ENCODE measurements around the gene SYCP3.
"Not testable (repeated sequence)": the region's sequence is repeated elsewhere in the genome, so short reads cannot be mapped to it uniquely, and the experiment has no call there.

SYCP3 gene

DNA sequence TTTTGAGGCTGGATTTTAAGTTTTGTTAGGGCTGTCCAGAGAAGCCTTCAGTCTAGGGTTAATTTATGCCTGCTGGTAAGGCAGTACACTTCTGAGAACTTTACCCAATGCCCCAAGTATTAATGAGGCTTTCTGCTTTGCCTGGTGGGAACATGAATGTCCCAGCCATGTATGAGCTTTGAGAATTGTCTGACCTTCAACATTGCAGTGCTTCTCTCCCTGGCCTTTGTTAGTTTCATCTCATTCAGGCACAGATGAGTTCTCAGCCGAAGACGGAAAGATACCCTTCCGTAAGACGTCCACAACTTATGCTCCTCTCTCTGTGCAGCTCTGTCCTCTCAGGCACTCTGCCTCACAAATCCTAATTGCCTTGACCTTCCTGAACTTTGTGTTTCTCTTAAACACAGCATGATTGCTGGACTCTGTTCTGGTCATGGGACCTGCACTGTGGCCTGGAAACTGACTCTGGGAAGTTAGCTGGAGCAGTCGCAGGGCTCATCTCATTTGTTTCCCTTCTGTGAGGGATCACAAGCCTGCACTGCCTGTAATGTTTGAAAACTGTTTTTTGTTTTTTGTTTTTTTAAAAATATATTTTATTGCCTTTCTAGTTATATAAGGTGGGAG is 26.1 kb downstream of the SYCP3 start:
- no peak for DNase-seq (ENCODE audit: low read depth)

- no peak for DNase-seq (ENCODE audit: low read depth)
Measured at GRCh38 chr12:101710288-101710687, 29.0 kb downstream of the SYCP3 start.

DNA sequence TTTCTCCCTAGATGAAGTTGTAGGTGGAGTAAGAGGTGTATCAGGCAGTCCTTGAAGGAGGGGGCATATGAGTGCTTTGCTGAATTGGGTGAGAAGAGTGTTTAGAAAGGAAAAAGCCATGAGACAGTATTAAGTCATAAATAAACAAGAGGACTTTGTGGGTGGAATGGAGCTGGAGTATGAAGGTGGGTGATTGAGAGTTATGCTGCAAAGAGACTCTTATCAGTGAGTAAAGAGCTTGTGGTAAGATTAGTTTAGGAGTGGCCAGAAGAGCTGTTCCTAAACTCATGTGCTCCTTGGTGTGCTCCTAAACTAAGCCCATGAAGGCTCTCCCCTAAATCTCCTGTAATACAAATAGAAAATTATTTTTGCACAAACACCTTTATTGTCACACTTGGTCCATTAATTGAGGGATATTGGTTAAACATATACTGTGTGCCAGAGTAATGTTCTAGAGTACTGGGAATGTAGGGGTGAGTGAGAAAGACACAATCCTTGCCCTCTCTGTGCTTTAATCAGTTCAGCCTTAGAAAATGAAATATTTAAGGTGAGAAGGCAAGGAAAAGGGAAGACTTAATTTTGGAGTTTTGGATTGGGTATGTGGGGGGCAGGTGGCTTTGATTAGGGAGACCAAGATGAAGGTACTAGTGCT is 32.0 kb downstream of the SYCP3 start:
- no peak for DNase-seq (ENCODE audit: low read depth)

- DNase-seq (ENCODE audit: low read depth) = no peak
Measured at GRCh38 chr12:101706403-101706802, 32.9 kb downstream of the SYCP3 start.

GRCh38 chr12:101703487-101703886 is 35.8 kb downstream of the SYCP3 start:
- DNase-seq (ENCODE audit: low read depth) = no peak

DNA sequence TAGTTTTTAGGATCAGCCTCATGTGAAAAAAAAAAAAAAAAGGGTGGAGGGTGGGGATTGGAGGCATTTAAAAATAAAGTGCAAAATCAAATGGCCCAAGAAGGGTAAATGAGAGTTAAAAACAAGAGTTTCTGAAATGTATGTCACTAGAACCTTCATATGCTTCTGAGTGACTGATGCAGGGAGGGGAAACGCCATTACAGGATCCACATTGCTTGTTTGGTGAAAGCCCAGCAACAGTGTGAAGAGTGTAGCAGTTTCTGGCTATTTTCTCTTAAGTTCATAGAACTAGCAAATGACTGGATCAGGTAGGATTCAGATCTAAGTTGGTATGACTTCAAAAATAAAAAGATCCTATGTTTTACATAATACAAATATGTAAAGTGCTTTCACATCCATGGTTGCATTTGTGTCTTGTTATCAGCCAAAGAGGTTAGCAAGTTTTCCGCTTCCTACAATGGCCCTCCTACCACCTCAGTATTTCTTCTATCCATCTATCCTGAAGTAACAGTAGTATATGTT is 38.9 kb downstream of the SYCP3 start:
- no peak for DNase-seq (ENCODE audit: low read depth)

- no peak for DNase-seq (ENCODE audit: low read depth)
Measured at GRCh38 chr12:101698800-101699347, 40.4 kb downstream of the SYCP3 start.

DNA sequence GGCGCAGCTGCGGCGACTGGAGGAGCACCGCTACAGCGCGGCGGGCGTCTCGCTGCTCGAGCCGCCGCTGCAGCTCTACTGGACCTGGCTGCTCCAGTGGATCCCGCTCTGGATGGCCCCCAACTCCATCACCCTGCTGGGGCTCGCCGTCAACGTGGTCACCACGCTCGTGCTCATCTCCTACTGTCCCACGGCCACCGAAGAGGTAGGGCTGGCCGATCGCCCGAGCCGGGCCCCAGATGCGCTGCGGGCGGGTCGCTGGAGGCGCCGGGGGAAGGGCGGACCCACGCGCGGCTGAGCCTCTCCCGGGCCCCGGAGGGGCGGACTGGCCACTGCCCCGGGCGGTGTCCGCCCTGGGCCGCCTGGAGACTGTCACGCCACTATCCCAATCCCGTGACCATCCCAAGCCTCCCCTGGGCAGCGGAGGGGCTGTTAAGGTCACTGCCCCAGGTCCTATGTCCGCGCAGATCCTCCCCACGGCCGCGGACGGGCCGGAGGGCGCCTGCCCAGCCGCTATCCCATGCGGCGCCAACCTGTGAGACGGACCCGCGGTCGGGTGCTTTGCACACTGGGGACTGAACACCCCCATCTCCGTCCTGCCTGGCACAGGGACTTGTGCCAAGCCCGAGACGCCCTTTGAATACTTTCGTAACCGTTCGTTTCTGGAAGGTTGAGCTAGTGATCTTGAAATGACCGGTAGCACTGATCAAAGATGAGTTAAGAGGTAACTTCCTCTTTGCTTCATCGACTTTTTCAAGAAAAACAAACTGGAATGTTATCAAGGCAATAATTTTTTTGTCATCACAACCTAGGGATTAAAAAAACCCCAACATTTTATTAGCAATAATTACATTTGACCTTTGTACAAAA is 41.1 kb downstream of the SYCP3 start:
- no peak for DNase-seq (ENCODE audit: low read depth)

DNA sequence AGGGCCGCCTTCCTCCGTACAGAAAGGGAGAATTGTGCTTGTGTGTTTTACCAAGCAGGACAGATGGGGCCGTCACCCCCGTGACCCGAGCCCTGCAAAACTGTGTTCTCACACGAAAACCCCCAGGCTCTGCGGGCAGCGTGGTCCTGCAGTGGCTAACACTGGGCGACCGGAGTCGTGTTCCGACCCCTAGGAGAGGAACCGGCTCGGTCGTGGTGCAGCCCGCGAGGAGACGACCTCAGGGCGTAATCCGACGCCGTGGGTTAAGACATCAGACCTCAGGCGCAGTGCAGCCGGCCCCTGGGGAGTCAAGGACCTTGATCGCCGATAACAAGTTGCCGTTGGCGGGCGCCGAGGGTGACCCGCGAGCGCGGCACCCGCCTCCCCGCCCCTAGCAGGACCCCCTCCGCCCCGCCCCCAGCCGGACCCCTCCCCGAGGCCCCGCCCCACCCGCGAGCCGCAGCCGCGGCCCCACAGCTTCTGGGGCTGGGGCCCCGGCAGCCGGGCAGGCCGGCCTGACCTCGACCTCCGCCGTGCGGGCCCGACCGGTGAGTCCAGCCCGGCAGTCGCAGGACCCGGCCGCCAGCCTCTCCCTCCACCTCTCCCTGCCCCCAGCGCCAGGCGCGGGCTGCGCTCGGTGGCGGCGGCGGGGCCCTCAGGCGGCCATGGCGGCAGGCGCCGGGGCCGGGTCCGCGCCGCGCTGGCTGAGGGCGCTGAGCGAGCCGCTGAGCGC is 41.9 kb downstream of the SYCP3 start, which contains the start of gene CHPT1:
TSS of gene CHPT1 (plus strand) at position 444 of the 733 bp plus-strand sequence. CDS start at position 666, 222 bp downstream.
- peak; percentile 31 for DNase-seq (ENCODE audit: low read depth)

DNA sequence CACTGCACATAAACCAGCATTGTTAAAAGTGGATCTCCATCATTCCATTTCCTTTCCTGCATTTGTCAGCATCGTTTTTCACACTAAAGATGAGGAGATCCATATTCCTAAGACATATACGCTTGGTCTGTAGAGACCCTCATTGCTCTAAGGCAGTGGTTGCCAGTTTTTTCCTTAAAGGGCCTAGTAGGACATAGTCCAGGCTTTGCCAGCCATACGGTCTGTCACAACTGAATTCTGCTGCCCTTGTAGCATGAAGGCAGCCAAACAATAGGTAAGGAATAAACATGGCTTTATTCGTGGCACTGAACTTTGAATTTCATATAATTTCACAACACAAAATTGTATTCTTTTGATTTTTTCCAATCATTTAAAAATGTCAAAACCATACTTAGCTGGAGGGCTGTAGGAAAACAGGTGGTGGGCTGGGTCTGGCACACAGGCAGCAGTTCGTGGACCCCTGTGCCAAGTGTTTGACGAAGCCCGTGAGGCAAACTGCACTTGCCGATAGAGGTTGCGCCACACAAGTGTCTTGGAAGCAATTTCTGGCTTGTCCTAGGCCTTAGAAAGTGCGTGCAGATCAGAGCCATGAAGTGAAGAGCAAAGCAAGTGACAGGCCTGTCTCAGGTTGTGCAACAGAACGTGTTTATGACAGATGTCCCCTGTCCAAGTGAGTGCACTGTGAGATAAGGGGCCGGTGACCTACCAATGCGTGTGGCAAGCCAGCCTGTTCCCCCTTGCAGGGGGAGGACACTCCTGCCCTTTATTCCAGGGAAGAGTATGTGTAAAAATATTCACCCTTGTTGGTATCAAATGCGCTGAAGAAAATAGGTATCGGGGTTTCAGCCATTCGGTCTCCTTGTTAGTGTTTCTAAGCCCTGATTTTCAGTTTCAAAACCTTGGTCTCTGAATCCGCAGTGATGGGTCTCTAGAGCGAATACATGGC is 42.7 kb downstream of the SYCP3 start:
- no peak for DNase-seq (ENCODE audit: low read depth)

- DNase-seq (ENCODE audit: low read depth) = no peak
Measured at GRCh38 chr12:101695706-101696105, 43.6 kb downstream of the SYCP3 start.

DNA sequence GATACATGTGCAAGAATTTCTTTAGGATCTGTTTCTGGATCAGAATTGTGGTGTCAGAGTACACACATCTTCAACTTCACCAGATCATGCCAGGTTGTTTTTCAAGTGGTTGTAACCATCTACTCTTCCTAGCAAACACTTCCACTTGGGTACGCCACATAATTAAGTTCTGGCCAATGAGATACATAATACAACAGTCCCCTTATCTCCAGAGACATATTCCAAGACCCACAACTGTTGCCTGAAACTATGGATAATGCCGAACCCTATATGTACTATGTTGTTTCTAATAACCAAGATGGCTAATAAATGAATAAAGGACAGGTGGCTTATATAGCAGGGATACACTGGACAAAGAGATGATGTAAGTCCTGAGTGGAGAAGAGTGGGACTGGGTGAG is 44.3 kb downstream of the SYCP3 start:
- DNase-seq (ENCODE audit: low read depth) = no peak

GRCh38 chr12:101694297-101694848 is 44.9 kb downstream of the SYCP3 start:
- DNase-seq (ENCODE audit: low read depth) = no peak

DNA sequence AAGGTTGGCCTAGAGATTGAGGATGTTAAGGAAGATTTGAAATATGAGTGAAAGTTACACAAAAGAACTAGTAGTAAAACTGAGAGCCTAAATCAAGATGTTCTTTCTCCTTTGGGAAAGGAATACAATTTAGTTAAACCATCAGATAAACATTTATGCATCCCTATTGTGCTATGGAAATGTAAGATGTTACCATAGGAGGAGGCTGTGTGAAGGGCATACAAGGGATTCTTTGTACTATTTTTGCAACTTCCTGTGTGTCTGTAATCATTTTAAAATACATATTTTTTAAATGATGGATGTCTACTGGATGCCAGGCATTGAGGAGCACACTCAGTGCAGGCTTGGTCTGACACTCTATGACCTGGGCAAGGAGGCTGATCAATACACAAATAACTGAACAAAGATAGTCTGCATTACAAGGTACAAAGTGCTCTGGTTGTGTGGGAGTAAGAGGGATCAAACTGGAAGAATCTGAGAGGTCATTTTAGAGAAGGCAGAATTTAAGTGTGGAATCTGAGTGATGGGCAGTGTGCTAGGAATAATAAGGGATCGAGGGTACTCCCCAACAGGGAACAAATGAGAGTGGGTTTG is 47.7 kb downstream of the SYCP3 start:
- DNase-seq (ENCODE audit: low read depth) = no peak

DNA sequence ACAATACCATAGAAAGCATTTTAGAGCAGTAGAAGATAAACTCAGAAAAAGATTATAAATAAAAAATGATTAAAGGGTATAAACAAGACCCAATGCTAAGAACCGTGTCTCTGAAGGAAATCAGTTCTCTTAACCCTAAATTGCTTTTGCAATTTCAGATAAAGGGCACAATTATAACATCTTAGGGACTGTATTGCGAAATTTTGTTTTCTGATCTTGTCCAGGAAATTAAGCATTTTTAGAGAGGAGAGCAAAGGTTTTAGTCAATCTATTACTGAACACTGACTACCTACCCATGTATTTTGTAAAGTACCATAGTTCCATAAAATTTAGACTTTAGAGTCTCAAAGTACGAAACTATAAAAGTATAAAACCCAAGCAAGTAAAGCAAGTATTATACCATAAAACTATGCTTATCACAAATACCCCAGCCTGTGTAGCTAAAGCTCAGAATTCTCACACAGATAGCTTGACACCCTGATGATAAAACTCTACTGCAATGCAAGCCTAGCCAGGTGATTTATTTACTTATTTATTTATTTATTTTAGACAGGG is 48.6 kb downstream of the SYCP3 start:
- DNase-seq (ENCODE audit: low read depth) = no peak

DNA sequence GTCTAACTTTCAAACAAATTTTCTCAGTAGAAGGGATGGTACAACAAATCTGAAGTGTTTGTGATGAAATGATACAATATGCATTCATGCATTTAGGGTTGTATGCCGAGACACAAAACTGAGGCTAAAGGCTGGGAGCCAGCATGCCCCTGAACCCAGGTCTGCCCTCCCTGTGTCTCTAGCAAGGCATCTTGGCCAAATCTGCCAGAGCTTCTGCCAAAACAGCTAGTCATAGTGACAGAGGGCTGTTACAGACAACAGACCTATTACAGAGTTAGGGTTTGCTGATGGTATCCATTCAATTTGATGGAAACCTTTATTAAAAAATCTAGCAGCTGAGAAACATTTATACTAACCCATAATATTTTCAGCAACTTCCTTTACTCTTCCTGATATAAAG is 53.1 kb downstream of the SYCP3 start:
- no peak for DNase-seq (ENCODE audit: low read depth)

GRCh38 chr12:101685092-101685491 is 54.2 kb downstream of the SYCP3 start:
- DNase-seq (ENCODE audit: low read depth) = no peak

- DNase-seq (ENCODE audit: low read depth) = not testable (repeated sequence)
Measured at GRCh38 chr12:101681627-101682026, 57.6 kb downstream of the SYCP3 start.

DNA sequence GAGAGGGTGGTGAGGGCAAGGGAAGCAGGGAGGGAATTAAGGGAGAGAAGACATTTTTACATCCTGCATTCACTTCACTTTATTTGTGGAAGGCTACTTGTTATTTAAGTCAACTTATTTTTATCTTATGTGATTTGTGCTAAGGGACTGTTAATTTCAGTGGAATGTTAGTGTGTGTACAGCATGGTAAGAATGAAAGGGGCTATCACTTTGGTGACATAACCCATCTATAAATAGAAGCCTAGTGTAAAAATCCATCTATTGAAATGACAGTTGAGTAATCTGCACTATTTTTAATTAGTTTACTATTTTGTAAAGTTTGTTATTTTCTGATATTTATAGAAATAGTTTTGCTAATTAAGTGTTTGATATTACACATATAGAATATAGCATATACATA is 58.6 kb downstream of the SYCP3 start:
- DNase-seq (ENCODE audit: low read depth) = no peak

Measured in T follicular helper cell (primary cell).